Fibroblast of lung (primary cell): ENCODE measurements around the gene GUK1. TPM values are rescaled to one million over a fixed set of nuclear protein-coding genes. Genes with fewer than 3 reads are reported as not detected.
A peak's percentile ranks its signal among the peaks of the same experiment; 100 is the strongest.

ENCODE experiments used
- DNase-seq, 2 donors: peaks; one replicate each; pipeline versions ENCODE4 v3.0.0 to v3.0.0-alpha.2; 2010; ENCODE audit warnings: low read depth in 2 of 2
- H2AFZ ChIP-seq: 2 replicates; pipeline ENCODE4 v1.5.1; 2012; ENCODE audit warnings: low read length, control low read depth, inconsistent platforms
- H3K27ac ChIP-seq: 2 replicates; pipeline ENCODE4 v1.5.1; 2011; ENCODE audit warnings: low read length, control low read depth; ENCODE audit not compliant: insufficient read depth
- H3K27me3 ChIP-seq: 2 replicates; pipeline ENCODE4 v1.5.1; 2011; ENCODE audit warnings: mild to moderate bottlenecking, low read length; ENCODE audit not compliant: control insufficient read depth, insufficient read depth
- H3K36me3 ChIP-seq: 2 replicates; pipeline ENCODE4 v1.5.1; 2011; ENCODE audit warnings: low read length; ENCODE audit not compliant: control insufficient read depth, insufficient read depth
- H3K4me1 ChIP-seq: 2 replicates; pipeline ENCODE4 v1.5.1; 2011; ENCODE audit warnings: low read length; ENCODE audit not compliant: control insufficient read depth, insufficient read depth; ENCODE audit errors: extremely low read depth
- H3K4me2 ChIP-seq: 2 replicates; pipeline ENCODE4 v1.5.1; 2011; ENCODE audit warnings: low read length, control low read depth; ENCODE audit not compliant: insufficient read depth; ENCODE audit errors: extremely low read depth
- H3K4me3 ChIP-seq, 4 experiments: fragments of 200-600 bp in 1 of 4; sonication (generic) in 1 of 4; replicated peaks in 1 of 4; 2 replicates each; pipeline ENCODE4 v1.5.1; 2011 to 2016; ENCODE audit warnings: low read length in 4 of 4, low read depth in 3 of 4, mild to moderate bottlenecking in 3 of 4, control low read depth in 2 of 4, inconsistent platforms in 1 of 4, mixed read lengths in 1 of 4; ENCODE audit not compliant: insufficient read depth in 1 of 4; ENCODE audit errors: control extremely low read depth in 1 of 4
- H3K79me2 ChIP-seq: 2 replicates; pipeline ENCODE4 v1.5.1; 2012; ENCODE audit warnings: mild to moderate bottlenecking, low read length, inconsistent platforms; ENCODE audit not compliant: control insufficient read depth, insufficient read depth
- H3K9ac ChIP-seq: 2 replicates; pipeline ENCODE4 v1.5.1; 2011; ENCODE audit warnings: mild to moderate bottlenecking, low read length, control low read depth; ENCODE audit not compliant: insufficient read depth
- H3K9me3 ChIP-seq: 2 replicates; pipeline ENCODE4 v1.5.1; 2012; ENCODE audit warnings: low read depth, low read length; ENCODE audit not compliant: control insufficient read depth, insufficient read depth
- H4K20me1 ChIP-seq: 2 replicates; pipeline ENCODE4 v1.5.1; 2011; ENCODE audit warnings: low read length; ENCODE audit not compliant: control insufficient read depth, insufficient read depth; ENCODE audit errors: extremely low read depth
- CTCF ChIP-seq, 2 donors: IDR thresholded peaks in 1 of 2; conservative IDR thresholded peaks in 1 of 2; 1 replicate in 1 of 2; 2 replicates in 1 of 2; pipeline ENCODE4 v1.5.1; 2011 to 2012; ENCODE audit warnings: low read length in 2 of 2, control low read depth in 1 of 2, inconsistent platforms in 1 of 2, low read depth in 1 of 2, mild to moderate bottlenecking in 1 of 2
- EZH2 ChIP-seq: IDR thresholded peaks from 2 replicates; pipeline ENCODE4 v1.5.1; 2012; ENCODE audit warnings: low read length, control low read depth, mild to moderate bottlenecking; ENCODE audit errors: missing control alignments
- polyA plus RNA-seq, 2 donors: library from polyadenylated mRNA; depleted of rRNA in 1 of 2; stranded (reverse) in 1 of 2; unstranded in 1 of 2; fragments of >200 nt; gene quantifications; 2 replicates each; pipeline ENCODE4 v1.2.1, GENCODE V29; 2011 to 2012; ENCODE audit warnings: missing spikeins in 1 of 2
- total RNA-seq: library from RNA; depleted of rRNA; stranded (reverse); fragments of >200 nt; gene quantifications from 2 replicates; pipeline ENCODE4 v1.2.1, GENCODE V29; 2014

Gene GUK1
- total and polyA plus RNA-seq, 2 donors (not counting 1 experiment from before 2014, with no cell fraction given): 217 to 479 TPM

DNA sequence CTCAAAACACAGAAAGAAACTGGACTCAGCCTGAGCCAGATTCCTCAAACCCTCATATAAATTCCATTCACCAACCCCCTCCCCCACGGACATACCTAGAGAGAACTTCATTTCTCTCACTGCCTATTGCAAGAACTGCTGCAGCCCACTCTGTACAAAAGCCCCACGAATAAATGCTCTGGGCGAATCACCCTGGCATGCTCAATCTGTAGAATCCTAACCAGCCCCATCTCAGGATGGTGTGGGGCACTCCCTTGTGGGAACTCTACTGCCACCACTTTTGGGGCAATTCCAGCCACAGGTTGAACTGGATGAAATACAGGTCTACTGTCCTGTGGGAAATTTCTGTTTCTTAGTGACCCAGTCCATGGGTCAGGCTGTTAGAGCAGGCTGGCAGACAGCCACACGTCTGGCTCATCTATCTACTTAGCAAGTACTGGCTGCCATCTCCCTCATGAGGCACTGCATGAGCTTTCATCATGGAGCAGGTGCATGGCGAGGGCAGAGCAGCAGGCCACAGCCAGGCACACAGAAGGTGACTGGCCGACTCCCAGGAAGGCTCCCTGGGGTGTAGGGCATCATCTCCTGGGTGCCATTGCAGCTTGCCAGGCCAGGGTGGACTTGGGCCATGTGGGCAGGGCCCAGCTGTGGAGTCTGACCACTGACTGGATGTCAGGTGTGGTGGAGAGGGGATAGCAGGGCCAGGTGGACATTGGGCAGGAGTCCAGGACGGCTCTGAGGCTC is 35.4 kb upstream of the GUK1 start:
- no peaks in the 10 kb centered on the region for H3K4me1 ChIP-seq
- no peak overlapping the region for H3K9ac ChIP-seq
- peaks cover 20% of the 10 kb centered on the region for H3K36me3 ChIP-seq
- no peaks in the 10 kb centered on the region for H3K27me3 ChIP-seq
- H2AFZ ChIP-seq: no peak overlapping the region
- H3K9me3 ChIP-seq: no peaks in the 10 kb centered on the region
- H3K4me3 ChIP-seq: no peak overlapping the region
- peaks cover 28% of the 10 kb centered on the region for H3K79me2 ChIP-seq
- TF ChIP-seq EZH2 (no peak), CTCF (conservative IDR thresholded peaks at IDR 0.05 in 1 of 2, IDR thresholded peaks at IDR 0.05 in 1 of 2; ENCODE audit: low read depth in 1 of 2, low read length in 2 of 2) (no peak)
- H4K20me1 ChIP-seq: no peaks in the 10 kb centered on the region
- H3K27ac ChIP-seq: no peak overlapping the region
- DNase-seq: peak in 1 of 2 donors; percentile 27
- no peak overlapping the region for H3K4me2 ChIP-seq

DNA sequence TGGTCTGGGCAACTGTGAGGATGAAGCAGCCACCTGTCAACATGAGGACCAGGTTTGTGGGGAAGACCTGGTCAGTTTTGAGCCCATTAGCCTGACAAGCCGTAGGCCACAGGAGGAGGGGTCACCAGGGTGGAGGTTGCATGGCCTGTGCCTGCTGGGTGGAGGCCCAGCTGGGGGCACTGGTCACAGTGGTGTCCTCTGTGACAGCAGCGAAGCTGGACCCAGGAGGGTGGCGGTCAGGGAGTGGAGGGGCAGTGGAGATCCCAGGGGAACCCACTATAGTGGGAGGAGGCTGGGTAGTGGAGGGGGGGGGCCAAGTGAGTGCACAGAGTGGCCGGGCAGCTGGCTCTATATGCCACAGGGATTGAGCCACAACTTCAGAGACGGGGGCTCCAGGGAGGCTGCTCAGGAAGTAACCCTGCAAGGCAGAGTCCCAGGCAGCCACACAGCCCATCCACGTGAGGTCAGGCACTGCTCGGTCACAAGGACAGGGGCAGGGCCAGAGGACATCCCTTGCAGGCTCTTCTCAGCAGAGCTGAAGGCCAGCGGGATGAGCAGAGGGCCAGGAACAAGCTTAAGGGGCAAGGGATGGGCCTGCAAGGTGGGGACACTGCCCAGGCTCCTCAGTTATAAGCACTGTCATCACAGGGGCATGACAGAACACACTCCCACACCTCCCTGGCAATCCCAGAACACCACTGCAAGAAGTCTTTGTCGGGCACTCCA is 34.6 kb upstream of the GUK1 start:
- no peak overlapping the region for H3K9ac ChIP-seq
- no peak overlapping the region for H3K4me3 ChIP-seq
- H3K9me3 ChIP-seq: no peaks in the 10 kb centered on the region
- no peak overlapping the region for H3K27ac ChIP-seq
- H3K4me2 ChIP-seq: no peak overlapping the region
- H3K27me3 ChIP-seq: no peaks in the 10 kb centered on the region
- no peak overlapping the region for H2AFZ ChIP-seq
- peaks cover 24% of the 10 kb centered on the region for H3K79me2 ChIP-seq
- peaks cover 16% of the 10 kb centered on the region for H3K36me3 ChIP-seq
- TF ChIP-seq EZH2 (no peak), CTCF (conservative IDR thresholded peaks at IDR 0.05 in 1 of 2, IDR thresholded peaks at IDR 0.05 in 1 of 2; ENCODE audit: low read depth in 1 of 2, low read length in 2 of 2) (no peak)
- H3K4me1 ChIP-seq: no peaks in the 10 kb centered on the region
- H4K20me1 ChIP-seq: no peaks in the 10 kb centered on the region
- DNase-seq: no peak

DNA sequence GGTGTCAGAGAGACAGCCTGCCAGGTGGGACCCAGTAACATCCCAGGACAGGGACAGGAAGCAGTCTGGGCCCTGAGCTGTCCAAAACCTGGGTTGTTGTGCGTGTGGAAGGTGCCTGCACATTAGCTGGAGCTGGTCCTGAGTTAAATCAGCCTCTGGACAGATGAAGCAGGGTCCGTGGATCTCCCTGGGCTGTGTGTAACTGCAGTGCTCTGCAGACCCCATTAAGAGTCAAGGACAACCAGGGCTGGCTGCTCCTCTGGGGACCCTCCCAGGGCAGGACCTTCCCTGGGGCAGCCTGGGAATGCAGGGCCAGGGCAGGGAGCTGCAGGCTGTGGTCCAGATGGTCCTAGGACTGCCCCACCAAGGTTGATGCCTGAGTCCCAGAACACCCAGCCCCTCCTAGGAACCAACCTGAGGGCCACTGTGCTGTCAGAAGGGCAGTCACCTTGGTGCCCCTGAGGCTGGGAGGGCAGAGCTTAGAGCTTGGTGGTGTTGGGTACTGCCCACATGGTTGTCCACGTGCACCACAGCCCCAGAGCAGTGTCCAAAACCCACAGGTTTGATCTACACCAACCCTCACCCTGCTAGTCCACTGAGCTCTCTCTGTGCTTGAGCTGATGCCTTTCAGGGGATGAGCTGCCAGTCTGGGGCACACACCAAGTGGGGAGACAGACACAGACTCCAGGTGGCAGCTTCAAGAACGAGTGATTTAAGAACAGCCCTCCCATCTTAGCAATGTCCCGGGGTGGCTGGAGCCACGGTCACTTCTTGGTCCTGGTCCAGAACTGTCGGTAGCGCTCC is 33.9 kb upstream of the GUK1 start:
- Histone ChIP-seq H3K4me1 (no peaks in the 10 kb centered on the region), H3K4me3 (no peak overlapping the region), H3K79me2 (peaks cover 20% of the 10 kb centered on the region), H2AFZ (no peak overlapping the region), H3K9ac (no peak overlapping the region), H3K27ac (no peak overlapping the region), H3K27me3 (no peaks in the 10 kb centered on the region), H3K36me3 (peaks cover 10% of the 10 kb centered on the region), H3K9me3 (no peaks in the 10 kb centered on the region), H3K4me2 (no peak overlapping the region), H4K20me1 (no peaks in the 10 kb centered on the region)
- TF ChIP-seq CTCF (conservative IDR thresholded peaks at IDR 0.05 in 1 of 2, IDR thresholded peaks at IDR 0.05 in 1 of 2; ENCODE audit: low read depth in 1 of 2, low read length in 2 of 2): no peak
- TF ChIP-seq EZH2: no peak
- DNase-seq: no peak
